Keratinocyte (primary cell): ENCODE measurements around the gene TRIB2. TPM values are rescaled to one million over a fixed set of nuclear protein-coding genes. Genes with fewer than 3 reads are reported as not detected.

Experiments used
- DNase-seq: peaks from one replicate; pipeline ENCODE4 v3.0.0-alpha.2; 2011; ENCODE audit warnings: low read depth, missing footprints, low spot score
- FAIRE-seq: peaks from 2 replicates; lab custom pipeline; 2011; peaks lifted over from hg19 to GRCh38; lab: Jason Lieb, UNC
- H2AFZ ChIP-seq: 2 replicates; pipeline ENCODE4 v1.6.0; 2012; ENCODE audit warnings: low read length, control low read depth, inconsistent platforms; ENCODE audit not compliant: control insufficient read depth
- H3K27ac ChIP-seq: 2 replicates; pipeline ENCODE4 v1.5.1; 2011; ENCODE audit warnings: low read length; ENCODE audit not compliant: control insufficient read depth, insufficient read depth
- H3K27me3 ChIP-seq: 3 replicates; pipeline ENCODE4 v1.6.0; 2011; ENCODE audit warnings: low read length; ENCODE audit not compliant: control insufficient read depth, insufficient read depth; ENCODE audit errors: extremely low read depth
- H3K36me3 ChIP-seq, 2 experiments: 2 replicates in 1 of 2; 3 replicates in 1 of 2; pipeline ENCODE4 v1.5.1; 2011; ENCODE audit warnings: low read length in 2 of 2, mild to moderate bottlenecking in 1 of 2; ENCODE audit not compliant: control insufficient read depth in 2 of 2, insufficient read depth in 2 of 2; ENCODE audit errors: extremely low read depth in 1 of 2
- H3K4me1 ChIP-seq: 3 replicates; pipeline ENCODE4 v1.5.1; 2011; ENCODE audit warnings: low read length; ENCODE audit not compliant: control insufficient read depth, insufficient read depth; ENCODE audit errors: extremely low read depth
- H3K4me2 ChIP-seq: 3 replicates; pipeline ENCODE4 v1.6.0; 2011; ENCODE audit warnings: low read depth, low read length; ENCODE audit not compliant: control insufficient read depth, insufficient read depth; ENCODE audit errors: extremely low read depth
- H3K4me3 ChIP-seq, 3 experiments: fragments of 200-600 bp in 1 of 3; sonication (generic) in 1 of 3; 2 replicates in 2 of 3; 3 replicates in 1 of 3; pipeline ENCODE4 v1.5.1; 2011 to 2016; ENCODE audit warnings: low read length in 3 of 3, mild to moderate bottlenecking in 3 of 3, control low read depth in 2 of 3, inconsistent platforms in 1 of 3, low read depth in 1 of 3, mixed read lengths in 1 of 3, mixed run types in 1 of 3, moderate library complexity in 1 of 3; ENCODE audit not compliant: control insufficient read depth in 2 of 3, insufficient read depth in 2 of 3; ENCODE audit errors: extremely low read depth in 1 of 3
- H3K79me2 ChIP-seq: 2 replicates; pipeline ENCODE4 v1.6.0; 2012; ENCODE audit warnings: low read length; ENCODE audit not compliant: control insufficient read depth, insufficient read depth
- H3K9ac ChIP-seq: 3 replicates; pipeline ENCODE4 v1.6.0; 2011; ENCODE audit warnings: low read length; ENCODE audit not compliant: control insufficient read depth, insufficient read depth; ENCODE audit errors: extremely low read depth
- H3K9me1 ChIP-seq: 3 replicates; pipeline ENCODE4 v1.6.0; 2011; ENCODE audit warnings: low read length; ENCODE audit not compliant: control insufficient read depth, insufficient read depth; ENCODE audit errors: extremely low read depth
- H3K9me3 ChIP-seq: 2 replicates; pipeline ENCODE4 v1.5.1; 2012; ENCODE audit warnings: low read depth, low read length; ENCODE audit not compliant: control insufficient read depth
- H4K20me1 ChIP-seq: 3 replicates; pipeline ENCODE4 v1.6.0; 2011; ENCODE audit warnings: low read length; ENCODE audit not compliant: control insufficient read depth, insufficient read depth; ENCODE audit errors: extremely low read depth
- EZH2 ChIP-seq: IDR thresholded peaks from one replicate; pipeline ENCODE4 v1.6.1; 2012; ENCODE audit warnings: inconsistent platforms, mild to moderate bottlenecking, low read length, moderate library complexity
- dilution Hi-C: fragments of 300-500 bp; cut with MboI; formaldehyde crosslinking; loops from one replicate; pipeline ENCODE4 v1.7.0; 2020; ENCODE audit warnings: low sequenced_read_pairs; ENCODE audit not compliant: extremely low pct_ligation_motif_present
- polyA plus RNA-seq, 5 experiments: library from polyadenylated mRNA; depleted of rRNA in 3 of 5; stranded (reverse) in 3 of 5; stranded (forward) in 1 of 5; unstranded in 1 of 5; fragments of >200 nt; gene quantifications; 1 replicate in 1 of 5; 2 replicates in 3 of 5; 3 replicates in 1 of 5; pipeline versions ENCODE4 v1.2.1 to v1.2.3, GENCODE V29; 2011 to 2012; ENCODE audit warnings: missing spikeins in 2 of 5, low read depth in 1 of 5, low replicate concordance in 1 of 5
- TF ChIP-seq, protein P1 (sequence below), 3 experiments: IDR thresholded peaks in 1 of 3; conservative IDR thresholded peaks in 1 of 3; optimal IDR thresholded peaks in 1 of 3; 2 replicates in 2 of 3; 3 replicates in 1 of 3; pipeline versions ENCODE3 to v1.5.1; 2011; ENCODE audit warnings: low read length in 3 of 3, mild to moderate bottlenecking in 3 of 3, moderate library complexity in 2 of 3, control low read depth in 1 of 3, inconsistent platforms in 1 of 3; ENCODE audit not compliant: insufficient read depth in 2 of 3; ENCODE audit errors: extremely low read depth in 1 of 3

TRIB2 gene
- polyA plus RNA-seq, 1 donor (not counting 4 experiments of a cell fraction or from before 2014, with no cell fraction given), result 7.7 TPM

DNA sequence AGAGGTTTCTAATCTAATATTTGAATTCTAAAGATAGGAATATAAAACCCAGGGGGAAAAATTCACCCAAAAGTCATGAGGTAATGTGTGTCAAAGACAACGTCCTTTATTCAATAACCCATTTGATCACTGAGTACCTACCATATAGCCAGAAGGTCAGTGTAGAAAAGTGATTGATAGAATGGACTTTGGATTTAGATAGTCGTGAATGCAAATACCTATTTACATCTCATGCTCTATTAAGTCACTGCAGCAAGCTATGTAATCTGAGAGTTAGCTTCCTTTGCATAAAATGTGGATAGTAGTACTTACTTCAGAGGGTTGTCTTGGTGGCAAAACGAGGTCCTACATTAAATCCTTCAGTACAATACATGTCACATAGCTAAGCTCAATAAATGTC, 27.8 kb upstream of the TRIB2 start:
- no peak for TF ChIP-seq EZH2
- TF ChIP-seq, protein P1, sequence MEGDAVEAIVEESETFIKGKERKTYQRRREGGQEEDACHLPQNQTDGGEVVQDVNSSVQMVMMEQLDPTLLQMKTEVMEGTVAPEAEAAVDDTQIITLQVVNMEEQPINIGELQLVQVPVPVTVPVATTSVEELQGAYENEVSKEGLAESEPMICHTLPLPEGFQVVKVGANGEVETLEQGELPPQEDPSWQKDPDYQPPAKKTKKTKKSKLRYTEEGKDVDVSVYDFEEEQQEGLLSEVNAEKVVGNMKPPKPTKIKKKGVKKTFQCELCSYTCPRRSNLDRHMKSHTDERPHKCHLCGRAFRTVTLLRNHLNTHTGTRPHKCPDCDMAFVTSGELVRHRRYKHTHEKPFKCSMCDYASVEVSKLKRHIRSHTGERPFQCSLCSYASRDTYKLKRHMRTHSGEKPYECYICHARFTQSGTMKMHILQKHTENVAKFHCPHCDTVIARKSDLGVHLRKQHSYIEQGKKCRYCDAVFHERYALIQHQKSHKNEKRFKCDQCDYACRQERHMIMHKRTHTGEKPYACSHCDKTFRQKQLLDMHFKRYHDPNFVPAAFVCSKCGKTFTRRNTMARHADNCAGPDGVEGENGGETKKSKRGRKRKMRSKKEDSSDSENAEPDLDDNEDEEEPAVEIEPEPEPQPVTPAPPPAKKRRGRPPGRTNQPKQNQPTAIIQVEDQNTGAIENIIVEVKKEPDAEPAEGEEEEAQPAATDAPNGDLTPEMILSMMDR (optimal IDR thresholded peaks at IDR 0.05 in 1 of 3, IDR thresholded peaks at IDR 0.05 in 1 of 3, conservative IDR thresholded peaks at IDR 0.05 in 1 of 3; ENCODE audit: extremely low read depth in 1 of 3, insufficient read depth in 2 of 3, low read length in 3 of 3), result no peak
- Histone ChIP-seq H4K20me1 (no peaks in the 10 kb centered on the region), H3K9me3 (peaks cover 2% of the 10 kb centered on the region), H3K9me1 (no peaks in the 10 kb centered on the region), H3K4me3 (no peak overlapping the region), H3K36me3 (no peaks in the 10 kb centered on the region), H3K4me2 (no peak overlapping the region), H3K4me1 (peaks cover 10% of the 10 kb centered on the region), H3K27me3 (no peaks in the 10 kb centered on the region), H2AFZ (no peak overlapping the region), H3K9ac (no peak overlapping the region), H3K27ac (no peak overlapping the region), H3K79me2 (no peaks in the 10 kb centered on the region)
- DNase-seq (no peak), FAIRE-seq (no peak)
- dilution Hi-C loops, result no loop called here

DNA sequence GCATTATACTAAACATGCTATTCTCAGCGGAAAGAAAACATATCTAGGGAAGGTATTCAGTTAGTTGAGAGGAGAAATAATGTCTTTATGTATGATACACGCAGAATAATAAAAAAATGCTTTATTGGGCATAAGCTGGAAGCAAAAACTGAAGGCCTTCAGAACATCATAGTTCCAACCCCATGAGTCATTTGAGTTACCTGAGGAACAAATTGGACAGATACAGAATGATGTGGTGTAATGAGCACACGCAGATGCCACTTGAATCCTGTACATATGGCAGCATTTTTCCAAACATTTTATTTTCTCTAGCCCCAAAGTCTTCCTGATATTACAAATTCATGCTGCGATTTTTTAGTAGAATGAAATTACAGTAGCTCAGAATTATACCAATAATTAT, 23.2 kb upstream of the TRIB2 start:
- H3K27me3 ChIP-seq, result no peaks in the 10 kb centered on the region
- peaks cover 4% of the 10 kb centered on the region for H3K4me1 ChIP-seq
- no peak overlapping the region for H3K27ac ChIP-seq
- no peaks in the 10 kb centered on the region for H3K79me2 ChIP-seq
- TF ChIP-seq EZH2, result no peak
- TF ChIP-seq, protein P1 (optimal IDR thresholded peaks at IDR 0.05 in 1 of 3, IDR thresholded peaks at IDR 0.05 in 1 of 3, conservative IDR thresholded peaks at IDR 0.05 in 1 of 3; ENCODE audit: extremely low read depth in 1 of 3, insufficient read depth in 2 of 3, low read length in 3 of 3), result no peak
- H3K36me3 ChIP-seq, result no peaks in the 10 kb centered on the region
- H3K9me1 ChIP-seq, result no peaks in the 10 kb centered on the region
- dilution Hi-C loops, result no loop called here
- no peak overlapping the region for H3K9ac ChIP-seq
- peak; percentile 43 for FAIRE-seq
- no peak overlapping the region for H2AFZ ChIP-seq
- H4K20me1 ChIP-seq, result no peaks in the 10 kb centered on the region
- H3K9me3 ChIP-seq, result peaks cover 2% of the 10 kb centered on the region
- H3K4me3 ChIP-seq, result no peak overlapping the region
- DNase-seq, result no peak
- H3K4me2 ChIP-seq, result no peak overlapping the region
